SU-DHL-6 (cell line): ENCODE data around the gene TLK1.

ENCODE experiments used
- EZH2phosphoT487 ChIP-seq: fragments of 200-600 bp; sonication (generic), shearing (Covaris generic); conservative IDR thresholded peaks from 2 replicates; pipeline ENCODE4 v1.6.1; 2018; ENCODE audit warnings: mild to moderate bottlenecking, antibody characterized with exemption, low read length, moderate library complexity, mixed read lengths
- TF ChIP-seq, protein P1 (sequence below): fragments of 200-600 bp; sonication (generic); IDR thresholded peaks from one replicate; pipeline ENCODE4 v1.5.1; 2017; ENCODE audit warnings: antibody characterized with exemption, mild to moderate bottlenecking, low read length, moderate library complexity; ENCODE audit not compliant: insufficient read depth, poor library complexity, severe bottlenecking

GRCh38 chr2:170963386-170963785 is 197.3 kb downstream of the TLK1 start:
- TF ChIP-seq, protein P1, sequence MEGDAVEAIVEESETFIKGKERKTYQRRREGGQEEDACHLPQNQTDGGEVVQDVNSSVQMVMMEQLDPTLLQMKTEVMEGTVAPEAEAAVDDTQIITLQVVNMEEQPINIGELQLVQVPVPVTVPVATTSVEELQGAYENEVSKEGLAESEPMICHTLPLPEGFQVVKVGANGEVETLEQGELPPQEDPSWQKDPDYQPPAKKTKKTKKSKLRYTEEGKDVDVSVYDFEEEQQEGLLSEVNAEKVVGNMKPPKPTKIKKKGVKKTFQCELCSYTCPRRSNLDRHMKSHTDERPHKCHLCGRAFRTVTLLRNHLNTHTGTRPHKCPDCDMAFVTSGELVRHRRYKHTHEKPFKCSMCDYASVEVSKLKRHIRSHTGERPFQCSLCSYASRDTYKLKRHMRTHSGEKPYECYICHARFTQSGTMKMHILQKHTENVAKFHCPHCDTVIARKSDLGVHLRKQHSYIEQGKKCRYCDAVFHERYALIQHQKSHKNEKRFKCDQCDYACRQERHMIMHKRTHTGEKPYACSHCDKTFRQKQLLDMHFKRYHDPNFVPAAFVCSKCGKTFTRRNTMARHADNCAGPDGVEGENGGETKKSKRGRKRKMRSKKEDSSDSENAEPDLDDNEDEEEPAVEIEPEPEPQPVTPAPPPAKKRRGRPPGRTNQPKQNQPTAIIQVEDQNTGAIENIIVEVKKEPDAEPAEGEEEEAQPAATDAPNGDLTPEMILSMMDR, result no peak
- TF ChIP-seq EZH2phosphoT487, result no peak
